HG03520 (cell line): ENCODE results near the gene CPHXL2.

Experiments used
- ATAC-seq: cut with Tn5 transposase; IDR thresholded peaks from one replicate; pipeline ENCODE4 v1.9.1; 2021; ENCODE audit warnings: mild to moderate bottlenecking, moderate library complexity; ENCODE audit not compliant: unreplicated experiment

CPHXL2 gene

GRCh38 chr16:75676909-75677308, at the start of gene CPHXL2:
TSS of gene CPHXL2 (minus strand) at chr16:75677009. CDS start at chr16:75676999, 10 bp downstream.
- no peak for ATAC-seq

- ATAC-seq, result no peak
These were observed 49.6 kb upstream of the CPHXL2 start, which contains the start of gene CPHXL for GRCh38 chr16:75726390-75726789. TSS of gene CPHXL (minus strand) at chr16:75726490. CDS start at chr16:75726442, 48 bp downstream.

- ATAC-seq, result no peak
These were observed 41.6 kb upstream of the CPHXL2 start for GRCh38 chr16:75718452-75718851.

GRCh38 chr16:75714661-75715060, 37.9 kb upstream of the CPHXL2 start:
- ATAC-seq, result no peak

- ATAC-seq, result no peak
These were observed 33.5 kb upstream of the CPHXL2 start for GRCh38 chr16:75710344-75710743.

GRCh38 chr16:75703306-75703705, 26.5 kb upstream of the CPHXL2 start:
- no peak for ATAC-seq

GRCh38 chr16:75702242-75702641, 25.4 kb upstream of the CPHXL2 start:
- no peak for ATAC-seq

GRCh38 chr16:75701361-75701760, 24.6 kb upstream of the CPHXL2 start, which contains the start of gene DUXB:
TSS of gene DUXB (minus strand) at chr16:75701461. CDS start at chr16:75701418, 43 bp downstream.
- no peak for ATAC-seq

- ATAC-seq, result no peak
These were observed 20.8 kb upstream of the CPHXL2 start for GRCh38 chr16:75697571-75697970.

GRCh38 chr16:75695708-75696107, 18.9 kb upstream of the CPHXL2 start:
- ATAC-seq, result no peak

GRCh38 chr16:75687361-75687760, 10.6 kb upstream of the CPHXL2 start:
- ATAC-seq, result no peak

- no peak for ATAC-seq
These were observed 5.5 kb upstream of the CPHXL2 start for GRCh38 chr16:75682308-75682707.

- ATAC-seq, result no peak
These were observed 2.6 kb upstream of the CPHXL2 start for GRCh38 chr16:75679366-75679765.

GRCh38 chr16:75667503-75667902, 9.3 kb downstream of the CPHXL2 start:
- no peak for ATAC-seq

GRCh38 chr16:75660726-75661302, 16.0 kb downstream of the CPHXL2 start:
- no peak for ATAC-seq

GRCh38 chr16:75660321-75660720, 16.5 kb downstream of the CPHXL2 start:
- ATAC-seq, result no peak

- ATAC-seq, result no peak
These were observed 18.6 kb downstream of the CPHXL2 start for GRCh38 chr16:75658175-75658574.

- no peak for ATAC-seq
These were observed 22.9 kb downstream of the CPHXL2 start for GRCh38 chr16:75653922-75654321.

GRCh38 chr16:75648265-75649076, 28.3 kb downstream of the CPHXL2 start:
- peak; percentile 30 for ATAC-seq

- peak; percentile 76 for ATAC-seq
These were observed 29.1 kb downstream of the CPHXL2 start, which contains the start of the genes KARS1 and TERF2IP for GRCh38 chr16:75647492-75648264. TSS of gene KARS1 (minus strand) at chr16:75647665. CDS start at chr16:75647639, 26 bp downstream. TSS of gene TERF2IP (plus strand) at chr16:75647773. CDS start at chr16:75647883, 110 bp downstream.

- peak; percentile 25 for ATAC-seq
These were observed 29.7 kb downstream of the CPHXL2 start for GRCh38 chr16:75647112-75647491.
